HUES64 (cell line): ENCODE measurements around the gene NOLC1. TPM values are rescaled to one million over a fixed set of nuclear protein-coding genes. Genes with fewer than 3 reads are reported as not detected.
A peak's percentile ranks its signal among the peaks of the same experiment; 100 is the strongest.

ENCODE experiments used
- H3K27ac ChIP-seq: 2 replicates; pipeline ENCODE4 v1.7.0; 2013; ENCODE audit warnings: low read depth, low read length, inconsistent platforms
- H3K27me3 ChIP-seq: 2 replicates; pipeline ENCODE4 v1.6.1; 2013; ENCODE audit warnings: mild to moderate bottlenecking, low read length; ENCODE audit not compliant: insufficient read depth
- H3K36me3 ChIP-seq: 2 replicates; pipeline ENCODE4 v1.6.1; 2013; ENCODE audit warnings: mild to moderate bottlenecking, low read length; ENCODE audit not compliant: insufficient read depth
- H3K4me1 ChIP-seq: 2 replicates; pipeline ENCODE4 v1.6.1; 2013; ENCODE audit warnings: mild to moderate bottlenecking, low read length, moderate library complexity; ENCODE audit not compliant: insufficient read depth
- H3K4me3 ChIP-seq: 2 replicates; pipeline ENCODE4 v1.5.1; 2013; ENCODE audit warnings: mild to moderate bottlenecking, low read length, moderate library complexity
- H3K9ac ChIP-seq: 2 replicates; pipeline ENCODE4 v1.6.1; 2013; ENCODE audit warnings: mild to moderate bottlenecking, low read depth, low read length
- H3K9me3 ChIP-seq: 2 replicates; pipeline ENCODE4 v1.6.1; 2013; ENCODE audit warnings: low read depth, low read length; ENCODE audit not compliant: insufficient read depth
- WGBS: fragments of 150-250, 120-280 bp; methylation state at CpG from one replicate; pipeline ENCODE4 v1.1.7; 2013; ENCODE audit warnings: missing lambda C conversion rate; 5-methylcytosine and 5-hydroxymethylcytosine counted together
- polyA plus RNA-seq, 2 experiments: library from polyadenylated mRNA; stranded (reverse); fragments of 50-300 nt; gene quantifications; one replicate each; pipeline ENCODE4 v1.2.3, GENCODE V29; 2013

NOLC1 gene
- 144 TPM for polyA plus RNA-seq (2013, experiment 1 of 2)
- 134 TPM for polyA plus RNA-seq (2013, experiment 2 of 2)

GRCh38 chr10:102151774-102152544 lies at the start of gene NOLC1:
Gene NOLC1 (plus strand): TSS chr10:102152389. CDS start chr10:102152411, 22 bp downstream.
- H3K27ac ChIP-seq: peak within 1 kb of the TSS; percentile 96
- WGBS: 2% methylated on average over 58 of the region's 59 CpGs
- no peaks in the 10 kb centered on the region for H3K27me3 ChIP-seq
- H3K4me3 ChIP-seq: peak within 1 kb of the TSS; percentile 74
- peak within 1 kb of the TSS; percentile 98 for H3K9ac ChIP-seq
- H3K9me3 ChIP-seq: no peaks in the 10 kb centered on the region
- H3K4me1 ChIP-seq: peaks cover 7% of the 10 kb centered on the region
- peaks cover 64% of the 10 kb centered on the region for H3K36me3 ChIP-seq

GRCh38 chr10:102102421-102102820 lies 49.8 kb upstream of the NOLC1 start:
- WGBS: 76% methylated on average over 1 of the region's 1 CpG

GRCh38 chr10:102106998-102107397 lies 45.2 kb upstream of the NOLC1 start:
- WGBS: 96% methylated on average over 2 of the region's 2 CpGs
- Histone ChIP-seq H3K9me3 (no peaks in the 10 kb centered on the region), H3K4me3 (no peak overlapping the region), H3K36me3 (peaks cover 74% of the 10 kb centered on the region), H3K9ac (no peak overlapping the region), H3K4me1 (no peaks in the 10 kb centered on the region), H3K27ac (no peak overlapping the region), H3K27me3 (no peaks in the 10 kb centered on the region)

More at GRCh38 chr10:102102421-102102820, 49.8 kb upstream of the NOLC1 start:
- Histone ChIP-seq H3K9me3 (no peaks in the 10 kb centered on the region), H3K4me3 (no peak overlapping the region), H3K4me1 (no peaks in the 10 kb centered on the region), H3K36me3 (peaks cover 43% of the 10 kb centered on the region), H3K27me3 (no peaks in the 10 kb centered on the region), H3K27ac (no peak overlapping the region), H3K9ac (no peak overlapping the region)

- H3K4me1 ChIP-seq: peaks cover 15% of the 10 kb centered on the region
- H3K9ac ChIP-seq: no peak overlapping the region
- H3K36me3 ChIP-seq: peaks cover 68% of the 10 kb centered on the region
- H3K27me3 ChIP-seq: no peaks in the 10 kb centered on the region
- no peak overlapping the region for H3K27ac ChIP-seq
- no peaks in the 10 kb centered on the region for H3K9me3 ChIP-seq
- 95% methylated on average over 24 of the region's 24 CpGs for WGBS
- H3K4me3 ChIP-seq: no peak overlapping the region
Measured at GRCh38 chr10:102109166-102110116, 42.7 kb upstream of the NOLC1 start.

- Histone ChIP-seq H3K4me1 (peaks cover 25% of the 10 kb centered on the region), H3K36me3 (peaks cover 58% of the 10 kb centered on the region)
Measured at GRCh38 chr10:102111276-102111675, 40.9 kb upstream of the NOLC1 start.

GRCh38 chr10:102112210-102112817 lies 39.9 kb upstream of the NOLC1 start:
- Histone ChIP-seq H3K27me3 (no peaks in the 10 kb centered on the region), H3K27ac (no peak overlapping the region), H3K9me3 (no peaks in the 10 kb centered on the region), H3K4me1 (peaks cover 35% of the 10 kb centered on the region), H3K4me3 (peak overlapping the region; percentile 72; the same call in 1 of the 2 replicates), H3K9ac (peak overlapping the region; percentile 76; the same call in 1 of the 2 replicates), H3K36me3 (peaks cover 48% of the 10 kb centered on the region)
- WGBS: 29% methylated on average over 2 of the region's 3 CpGs

More at GRCh38 chr10:102111276-102111675, 40.9 kb upstream of the NOLC1 start:
- no peak overlapping the region for H3K27ac ChIP-seq
- H3K9me3 ChIP-seq: no peaks in the 10 kb centered on the region
- H3K27me3 ChIP-seq: no peaks in the 10 kb centered on the region
- H3K4me3 ChIP-seq: no peak overlapping the region
- WGBS: 98% methylated on average over 11 of the region's 12 CpGs
- no peak overlapping the region for H3K9ac ChIP-seq

GRCh38 chr10:102113261-102113955 lies 38.8 kb upstream of the NOLC1 start:
- WGBS: 66% methylated on average over 7 of the region's 7 CpGs
- Histone ChIP-seq H3K9me3 (no peaks in the 10 kb centered on the region), H3K27me3 (no peaks in the 10 kb centered on the region), H3K36me3 (peaks cover 37% of the 10 kb centered on the region), H3K4me1 (peaks cover 46% of the 10 kb centered on the region), H3K4me3 (peak overlapping the region; percentile 72), H3K9ac (peak overlapping the region; percentile 76), H3K27ac (peak overlapping the region; percentile 71; the same call in 1 of the 2 replicates)

- Histone ChIP-seq H3K27ac (peak overlapping the region; percentile 91), H3K9ac (peak overlapping the region; percentile 76), H3K4me1 (peaks cover 52% of the 10 kb centered on the region), H3K4me3 (peak overlapping the region; percentile 72), H3K36me3 (peaks cover 29% of the 10 kb centered on the region), H3K9me3 (no peaks in the 10 kb centered on the region), H3K27me3 (no peaks in the 10 kb centered on the region)
- under 1% methylated on average over 41 of the region's 45 CpGs for WGBS
Measured at GRCh38 chr10:102113956-102114857, 38.0 kb upstream of the NOLC1 start.

- Histone ChIP-seq H3K27me3 (no peaks in the 10 kb centered on the region), H3K4me3 (peak overlapping the region; percentile 72), H3K27ac (peak overlapping the region; percentile 91), H3K4me1 (peaks cover 52% of the 10 kb centered on the region), H3K36me3 (peaks cover 21% of the 10 kb centered on the region), H3K9me3 (no peaks in the 10 kb centered on the region), H3K9ac (peak overlapping the region; percentile 51; the same call in 1 of the 2 replicates)
- WGBS: 1% methylated on average over 22 of the region's 23 CpGs
Measured at GRCh38 chr10:102114861-102115618, 37.1 kb upstream of the NOLC1 start.
